Cardiac septum (tissue), 1 donor: Measurements from ENCODE around the gene TRIM4. TPM values are rescaled to one million over a fixed set of nuclear protein-coding genes. Genes with fewer than 3 reads are reported as not detected.
"Not testable (repeated sequence)": the region's sequence is repeated elsewhere in the genome, so short reads cannot be mapped to it uniquely, and the experiment has no call there.

Experiments
- DNase-seq: peaks from one replicate; pipeline ENCODE4 v3.0.0-alpha.2; 2020; ENCODE audit warnings: low spot score
- intact Hi-C: fragments of 100-400 bp; cut with DNase I; formaldehyde crosslinking; loops from one replicate; pipeline ENCODE4 v1.14.0; 2022
- total RNA-seq: library from RNA; stranded (reverse); fragmentation: NEBNext Ultra II Directional; extraction: Animal tissue kit (Norgen Biotek cat#: 25700); gene quantifications from one replicate; pipeline ENCODE4 v1.2.1, GENCODE V29; 2021
- donor health status: DM: no; HTN: no; CAD: no.

TRIM4 gene
- total RNA-seq, 1 donor from 2014 or later = 7.8 TPM

DNA sequence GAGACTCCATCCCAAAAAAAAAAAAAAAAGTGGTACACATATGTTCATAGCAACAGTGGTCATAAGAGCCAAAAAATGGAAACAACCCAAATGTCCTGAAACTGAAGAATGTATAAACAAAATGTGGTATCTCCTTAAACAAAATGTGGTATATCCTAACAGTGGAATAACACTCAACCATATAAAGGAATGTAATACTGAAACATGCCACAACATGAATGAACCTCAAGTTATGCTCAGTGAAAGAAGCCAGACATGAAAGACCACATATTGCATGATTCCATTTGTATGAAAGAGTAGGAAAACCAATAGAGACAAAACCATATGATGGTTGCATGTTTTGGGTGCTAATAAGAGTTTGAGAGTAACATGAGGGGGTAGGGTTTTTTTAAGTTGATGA, 7.0 kb upstream of the TRIM4 start:
- intact Hi-C loops = no loop called here
- DNase-seq = no peak

DNA sequence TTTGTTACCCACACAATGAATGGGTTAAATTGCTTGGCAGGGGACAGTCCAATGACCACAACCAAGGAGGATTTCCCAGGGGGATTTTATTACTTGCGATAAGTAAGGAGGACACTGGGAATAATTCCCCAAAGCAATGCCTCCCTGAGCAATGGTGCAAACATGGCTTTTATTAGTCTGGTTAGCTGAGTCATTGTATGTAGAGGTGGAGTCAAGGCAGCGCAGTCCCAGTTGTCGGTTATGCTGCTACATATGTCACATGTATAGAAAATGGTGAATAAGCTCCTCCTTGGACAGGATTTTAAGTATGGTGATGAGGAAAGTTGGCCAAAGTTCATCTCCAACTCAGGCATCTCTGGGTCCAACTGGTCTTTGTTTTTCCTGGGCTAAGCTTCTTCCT, 3.9 kb upstream of the TRIM4 start:
- no peak for DNase-seq
- intact Hi-C loops = no loop called here

DNA sequence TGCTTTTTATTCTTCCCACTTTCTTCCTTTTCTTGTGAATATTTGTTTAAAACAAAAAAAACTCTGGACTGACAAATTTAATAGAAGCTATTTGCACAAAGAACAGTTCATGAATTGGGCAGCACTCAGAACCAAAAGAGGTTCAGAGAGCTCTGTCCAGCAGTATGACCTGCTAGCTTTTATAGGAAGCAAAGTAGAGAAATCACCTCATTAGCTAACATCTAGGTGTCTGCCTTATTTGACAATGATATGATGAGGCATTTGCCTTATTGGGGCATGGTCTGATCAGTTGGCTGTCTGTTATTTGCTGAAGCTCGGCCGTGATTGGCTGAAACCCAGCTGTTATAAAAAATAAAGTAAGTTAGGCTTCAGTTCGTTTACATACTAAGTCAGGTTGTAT, 819 bp upstream of the TRIM4 start:
- DNase-seq = no peak
- intact Hi-C loops = no loop called here

DNA sequence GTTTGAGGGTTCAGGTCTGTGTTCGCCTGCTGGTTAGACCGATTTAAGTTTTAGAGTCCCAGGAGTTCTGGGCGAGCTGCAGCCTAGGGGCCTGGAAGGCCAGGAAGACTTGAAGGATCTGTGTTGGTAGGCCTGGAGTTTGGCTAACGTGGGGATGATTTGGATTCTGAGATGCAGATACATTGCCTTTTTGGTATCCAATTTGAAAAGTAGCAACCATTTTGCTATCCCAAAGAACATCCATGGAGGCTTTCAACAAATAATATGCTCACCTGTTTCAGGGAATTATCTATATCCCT, 433 bp upstream of the TRIM4 start:
- DNase-seq = no peak
- intact Hi-C loops = loop anchor here (10.0 kb wide), 1 partner anchor 165 kb away; the partner anchor contains the start of genes COPS6 and ZNF3

DNA sequence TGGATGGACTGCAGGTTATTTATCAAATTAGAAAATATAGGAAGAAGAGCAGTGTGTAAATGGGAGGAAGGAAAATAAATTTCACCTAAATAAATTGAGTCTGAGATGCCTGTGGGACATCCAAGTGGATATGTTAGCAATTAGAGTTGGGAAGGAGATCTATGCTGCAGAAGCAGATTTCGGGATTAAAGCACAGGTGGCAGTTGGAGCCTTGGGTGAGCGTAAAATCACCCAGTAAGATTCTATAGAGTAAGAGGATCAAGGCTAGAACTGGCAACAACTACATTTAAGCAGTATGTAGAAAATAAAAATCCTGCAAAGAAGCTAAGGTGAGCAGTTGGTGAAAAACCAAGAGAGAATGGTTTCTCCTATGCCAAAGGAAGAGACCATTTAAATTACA, 8.4 kb downstream of the TRIM4 start:
- intact Hi-C loops = loop anchor here (10.0 kb wide), 1 partner anchor 174 kb away; the partner anchor contains the start of genes COPS6 and ZNF3
- DNase-seq = no peak

DNA sequence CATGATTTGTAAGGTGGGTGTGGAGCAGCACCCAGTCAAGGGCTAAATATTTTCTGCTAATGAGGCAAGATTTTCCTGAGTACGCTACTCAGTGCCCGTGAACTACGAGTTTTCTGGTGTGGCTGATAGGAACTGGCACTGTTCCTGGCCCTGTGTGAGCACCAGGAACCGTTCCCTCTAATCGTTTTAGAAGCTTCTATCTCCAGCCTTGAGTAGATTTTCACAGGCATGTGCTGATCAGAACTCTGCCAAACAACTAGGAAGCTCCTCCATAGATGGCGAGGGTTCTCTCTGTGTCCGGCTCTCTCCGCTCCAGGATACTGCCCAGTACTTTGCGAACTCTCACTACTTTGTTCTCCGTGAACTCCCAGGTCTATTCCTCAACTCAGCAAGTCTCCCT, 17.7 kb downstream of the TRIM4 start:
- intact Hi-C loops = no loop called here
- no peak for DNase-seq

DNA sequence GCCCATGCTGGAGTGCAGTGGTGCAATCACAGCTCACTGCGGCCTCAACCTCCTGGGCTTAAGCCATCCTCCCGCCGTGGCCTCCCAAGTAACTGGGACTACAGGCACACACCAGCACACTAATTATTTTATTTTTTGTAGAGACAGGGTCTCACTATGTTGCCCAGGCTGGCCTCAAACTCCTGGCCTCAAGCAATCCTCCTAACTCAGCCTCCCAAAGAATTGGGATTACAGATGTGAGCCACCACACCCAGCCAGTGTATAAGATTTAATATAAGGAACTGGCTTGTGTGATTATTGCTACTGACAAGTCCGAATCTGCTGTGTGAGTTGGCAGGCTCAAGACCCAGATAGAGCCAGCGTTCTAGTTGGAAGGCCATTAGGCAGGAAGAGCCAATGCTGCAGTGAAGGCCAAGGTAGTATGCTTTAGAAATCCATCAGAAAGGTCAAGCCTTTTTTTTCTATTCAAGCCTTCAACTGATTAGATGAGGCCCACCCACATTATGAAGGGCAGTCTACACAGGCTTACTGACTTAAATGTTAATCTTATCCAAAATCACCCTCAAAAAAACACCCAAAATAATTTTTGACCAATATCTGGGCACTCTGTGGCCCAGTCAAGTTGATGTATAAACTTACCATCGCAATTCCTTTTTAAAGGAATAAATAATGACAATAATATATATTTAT, 19.4 kb downstream of the TRIM4 start:
- DNase-seq = no peak
- intact Hi-C loops = no loop called here

DNA sequence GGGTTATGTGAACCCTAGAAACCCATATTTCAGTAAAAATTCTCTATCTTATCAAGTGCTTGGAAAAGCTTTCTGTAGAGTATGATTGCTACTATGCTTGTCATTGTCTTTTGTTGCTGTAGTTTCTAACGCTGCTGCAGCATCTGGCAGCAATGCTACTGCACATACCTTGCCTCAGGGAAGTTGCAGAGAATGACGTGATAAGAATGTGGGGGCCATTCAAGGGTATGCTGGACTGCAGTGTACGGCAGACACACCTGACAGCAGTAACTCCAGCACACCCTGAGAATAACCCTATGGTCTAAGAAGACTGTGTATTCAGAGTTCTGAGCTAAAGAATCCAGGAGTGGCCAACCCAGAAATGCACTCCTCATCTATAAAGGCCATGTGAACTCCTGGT, 20.5 kb downstream of the TRIM4 start:
- intact Hi-C loops = no loop called here
- DNase-seq = no peak

DNA sequence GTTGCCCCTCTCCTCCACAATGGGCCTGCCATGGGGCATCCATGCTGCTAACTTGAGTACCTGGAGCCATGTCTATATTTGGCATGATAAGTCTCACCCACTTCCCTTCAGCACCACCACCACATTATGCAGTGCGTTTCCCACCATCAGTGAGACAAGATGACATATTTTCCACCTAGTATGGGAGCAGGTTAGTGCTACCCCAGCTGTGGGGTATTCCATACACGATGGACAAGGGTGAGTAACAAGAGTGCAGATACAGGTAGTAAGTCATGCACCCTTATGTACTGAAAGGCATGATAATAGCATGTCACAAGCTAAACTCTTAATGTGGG, 21.3 kb downstream of the TRIM4 start:
- no peak for DNase-seq
- intact Hi-C loops = no loop called here

DNA sequence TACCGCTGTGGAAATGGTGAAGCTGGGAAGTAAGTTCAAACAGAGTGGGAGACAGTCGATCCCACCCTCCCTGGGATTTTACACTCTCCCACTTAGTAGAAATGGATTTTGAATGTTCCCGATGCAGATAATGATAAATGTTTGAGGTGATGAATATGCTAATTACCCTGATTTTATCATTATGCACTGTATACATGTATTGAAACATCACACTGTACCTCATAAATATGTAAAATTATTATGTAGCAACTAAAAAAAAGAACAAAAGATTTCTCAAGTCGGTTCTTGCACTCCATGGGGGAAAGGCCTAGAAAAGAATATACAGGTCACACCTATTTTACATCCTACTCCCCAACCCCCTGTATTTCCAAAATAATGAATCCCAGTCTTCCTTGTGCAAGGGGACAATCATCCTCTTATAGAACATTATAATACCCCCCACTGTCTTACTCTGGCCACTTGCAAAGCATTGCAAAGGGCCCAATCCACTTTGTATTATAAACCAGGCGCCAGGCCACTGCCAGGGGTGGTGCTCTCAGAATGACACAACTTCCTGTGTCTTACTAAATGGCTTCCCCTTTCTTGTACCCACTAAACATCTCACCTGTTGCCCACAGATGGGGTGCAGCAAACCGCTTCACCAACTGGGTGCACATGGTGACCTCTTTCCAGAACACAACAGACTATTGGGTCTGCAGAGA, 21.9 kb downstream of the TRIM4 start:
- intact Hi-C loops = no loop called here
- no peak for DNase-seq

DNA sequence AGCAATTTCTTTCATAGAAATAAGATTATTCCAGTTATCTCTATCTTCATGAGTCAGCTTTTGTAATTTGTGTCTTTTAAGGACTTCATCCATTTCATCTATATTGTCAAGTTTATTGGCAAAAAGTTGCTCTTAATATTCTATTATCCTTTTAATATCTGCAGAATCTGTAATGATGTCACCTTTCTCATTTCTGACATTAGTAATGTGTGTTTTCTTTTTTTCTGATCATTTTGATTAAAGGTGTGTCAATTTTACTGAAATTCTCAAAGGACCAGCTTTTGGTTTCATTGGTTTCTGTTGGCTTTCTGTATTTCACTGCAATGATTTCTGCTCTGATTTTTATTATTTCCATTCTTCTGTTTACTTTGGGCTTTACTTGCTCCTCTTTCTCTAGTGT, 24.6 kb downstream of the TRIM4 start:
- no peak for DNase-seq
- intact Hi-C loops = no loop called here

DNA sequence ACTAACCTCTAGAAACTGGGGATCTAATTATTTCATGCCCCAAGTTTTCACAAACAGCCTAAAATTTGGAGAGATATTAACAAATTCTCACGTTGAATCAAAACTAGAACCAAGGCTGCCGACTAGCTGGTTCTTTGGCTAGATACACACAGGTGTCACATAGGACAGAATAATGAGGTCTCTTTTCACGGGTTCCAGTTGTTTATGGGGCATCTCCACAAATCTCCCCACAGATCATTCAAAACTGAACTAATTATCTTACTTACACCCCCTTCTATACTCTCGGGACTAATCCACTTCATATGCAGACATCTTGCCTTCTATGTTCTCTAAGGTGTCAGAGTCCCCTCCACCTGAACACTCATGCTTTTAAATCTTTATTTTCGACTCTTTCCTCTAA, 26.1 kb downstream of the TRIM4 start:
- DNase-seq = no peak
- intact Hi-C loops = no loop called here

DNA sequence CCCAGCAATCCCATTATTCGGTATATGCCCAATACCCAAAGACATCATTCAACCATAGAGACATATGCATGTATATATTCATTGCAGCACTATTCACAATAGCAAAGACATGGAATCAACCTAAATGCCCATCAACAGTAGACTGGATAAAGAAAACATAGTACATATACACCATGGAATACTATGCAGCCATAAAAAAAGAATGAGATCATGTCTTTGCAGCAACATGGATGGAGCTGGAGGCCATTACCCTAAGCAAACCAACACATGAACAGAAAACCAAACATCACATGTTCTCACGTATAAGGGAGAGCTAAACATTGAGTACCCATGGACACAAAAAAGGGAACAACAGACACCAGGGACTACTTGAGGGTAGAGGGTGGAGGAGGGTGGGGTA, 29.0 kb downstream of the TRIM4 start:
- intact Hi-C loops, DNase-seq: not testable (repeated sequence)

DNA sequence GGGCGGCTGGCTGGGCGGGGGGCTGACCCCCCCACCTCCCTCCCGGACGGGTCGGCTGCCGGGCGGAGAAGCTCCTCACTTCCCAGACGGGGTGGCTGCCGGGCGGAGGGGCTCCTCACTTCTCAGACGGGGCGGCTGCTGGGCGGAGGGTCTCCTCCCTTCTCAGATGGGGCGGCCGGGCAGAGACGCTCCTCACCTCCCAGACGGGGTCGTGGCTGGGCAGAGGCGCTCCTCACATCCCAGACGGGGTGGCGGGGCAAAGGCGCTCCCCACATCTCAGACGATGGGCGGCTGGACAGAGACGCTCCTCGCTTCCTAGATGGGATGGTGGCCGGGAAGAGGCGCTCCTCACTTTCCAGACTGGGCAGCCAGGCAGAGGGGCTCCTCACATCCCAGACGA, 31.0 kb downstream of the TRIM4 start:
- intact Hi-C loops, DNase-seq: not testable (repeated sequence)

DNA sequence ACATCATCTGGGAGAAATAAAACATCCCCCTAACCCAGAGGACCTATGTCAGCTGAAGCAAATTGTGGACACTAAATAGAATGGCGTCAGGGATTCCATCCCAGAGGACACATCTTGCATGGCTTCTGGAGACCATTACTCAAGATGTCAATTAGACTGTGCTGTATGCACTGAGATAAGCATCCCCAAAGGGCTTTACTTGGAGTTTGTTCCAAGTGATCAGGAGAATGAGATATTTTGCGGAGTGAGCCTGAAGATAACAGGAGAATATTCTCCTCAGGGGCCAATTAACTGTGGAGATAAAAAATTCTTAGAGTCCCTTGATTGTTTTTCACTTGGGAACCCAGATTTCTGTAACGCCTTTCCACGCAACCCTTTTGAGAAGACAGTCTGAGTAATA, 38.0 kb downstream of the TRIM4 start:
- intact Hi-C loops = no loop called here
- no peak for DNase-seq

DNA sequence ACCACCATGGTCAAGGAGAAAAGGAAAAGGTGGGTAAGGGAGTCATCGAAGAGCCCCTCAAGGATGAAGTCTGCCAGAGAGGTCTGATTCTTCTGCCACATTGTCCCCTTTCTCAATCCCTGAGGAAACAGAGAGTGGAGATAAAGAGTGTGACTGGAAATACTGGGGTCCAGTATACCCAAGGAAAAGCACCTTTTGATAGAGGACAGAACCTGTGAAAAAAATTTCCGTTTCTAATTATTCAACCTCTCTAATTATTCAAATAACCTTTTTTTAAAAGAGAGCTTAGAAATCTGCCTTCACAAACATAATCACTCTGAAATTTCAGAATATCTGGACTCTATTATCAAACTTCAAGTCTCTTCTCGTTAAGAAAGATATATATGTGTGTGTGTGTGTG, 42.4 kb downstream of the TRIM4 start, which contains the start of gene OR2AE1:
OR2AE1 (minus strand) TSS at position 101 of the 400 bp plus-strand sequence; CDS start at position 101, 0 bp downstream.
- DNase-seq = no peak

DNA sequence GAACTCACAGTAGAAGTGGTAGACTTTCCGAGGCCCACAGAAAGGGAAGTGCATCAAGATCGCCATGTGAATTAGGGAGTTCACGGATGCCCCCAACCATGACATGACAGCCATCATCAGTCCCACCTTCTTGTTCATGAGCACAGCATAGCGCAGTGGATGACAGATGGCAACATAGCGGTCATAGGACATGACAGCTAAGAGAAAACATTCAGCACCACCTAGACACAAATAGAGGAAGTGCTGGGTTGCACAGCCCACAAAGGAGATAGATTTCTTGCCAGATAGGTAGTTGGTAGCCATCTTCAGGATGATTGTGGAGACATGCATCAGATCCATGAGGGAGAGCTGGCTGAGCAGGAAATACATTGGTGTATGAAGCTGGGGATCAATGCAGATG, 42.8 kb downstream of the TRIM4 start:
- DNase-seq = no peak
- intact Hi-C loops = no loop called here

More for the DNA sequence above, 42.4 kb downstream of the TRIM4 start, which contains the start of gene OR2AE1:
- intact Hi-C loops = no loop called here

DNA sequence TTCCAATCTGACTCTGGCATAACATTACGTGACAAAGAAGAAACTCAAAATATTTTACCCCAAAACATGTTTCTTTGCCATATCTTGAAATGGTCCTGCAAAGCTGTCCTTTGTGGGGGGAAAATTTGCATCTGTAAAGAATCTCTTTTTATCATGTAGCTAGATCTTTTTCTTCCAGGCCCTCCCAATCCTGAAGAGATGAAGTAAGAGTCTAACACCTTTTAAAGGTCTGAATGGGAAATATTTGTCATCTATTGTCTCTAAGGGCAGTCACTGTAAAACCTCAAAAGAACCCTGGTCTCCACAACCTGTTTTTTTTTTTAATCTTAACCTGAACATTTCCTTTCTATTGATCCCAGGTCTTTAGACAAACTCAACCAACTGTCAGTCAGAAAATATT, 51.1 kb downstream of the TRIM4 start:
- intact Hi-C loops = no loop called here
- no peak for DNase-seq

DNA sequence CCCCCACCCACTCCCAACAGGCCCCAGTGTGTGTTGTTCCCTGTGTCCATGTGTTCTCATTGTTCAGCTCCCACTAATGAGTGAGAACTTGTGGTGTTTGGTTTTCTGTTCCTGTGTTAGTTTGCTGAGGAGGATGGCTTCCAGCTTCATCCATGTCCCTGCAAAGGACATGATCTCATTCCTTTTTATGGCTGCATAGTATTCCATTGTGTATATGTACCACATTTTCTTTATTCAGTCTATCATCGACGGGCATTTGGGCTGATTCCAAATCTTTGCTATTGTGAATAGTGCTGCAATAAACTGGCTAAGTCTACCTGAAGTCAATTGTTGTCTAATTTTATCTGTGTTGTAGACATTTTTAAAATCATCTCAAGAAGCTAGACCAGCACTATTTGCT, 51.9 kb downstream of the TRIM4 start:
- DNase-seq, intact Hi-C loops: not testable (repeated sequence)

DNA sequence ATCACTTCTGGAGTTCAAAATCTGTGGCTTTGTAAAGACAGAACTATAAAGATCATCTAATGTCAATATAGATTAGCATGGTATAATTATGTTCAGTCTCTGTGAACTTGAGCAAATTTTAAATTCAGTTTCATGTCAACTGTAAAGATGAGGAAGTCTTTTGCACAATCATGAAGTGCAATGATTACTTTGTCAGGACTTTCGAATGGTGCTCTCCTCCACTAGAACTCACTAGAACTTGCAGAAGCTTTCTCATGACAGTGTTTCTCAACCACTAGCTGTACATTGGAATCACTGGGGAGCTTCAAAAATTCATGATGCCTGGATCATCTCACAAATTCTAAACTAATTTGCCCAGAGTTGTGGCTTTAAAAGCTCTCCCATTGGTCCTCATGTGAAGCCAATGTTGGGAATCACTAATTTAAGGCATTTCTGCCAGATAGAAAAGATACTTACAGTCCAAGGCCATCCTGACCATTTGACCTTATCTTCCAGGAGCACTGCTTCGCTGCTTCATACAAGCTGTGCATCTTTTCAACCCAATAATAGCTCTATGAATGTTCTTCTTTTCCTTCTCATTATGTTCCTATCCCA, 55.4 kb downstream of the TRIM4 start:
- DNase-seq = no peak
- intact Hi-C loops = no loop called here
